Fibroblast of peridontal ligament (primary cell): ENCODE measurements around the gene PIGM.
"Not testable (repeated sequence)": the region's sequence is repeated elsewhere in the genome, so short reads cannot be mapped to it uniquely, and the experiment has no call there.

Experiments used
- DNase-seq: peaks from one replicate; pipeline ENCODE4 v3.0.0-alpha.2; 2010; ENCODE audit errors: extremely low read depth

PIGM gene

DNA sequence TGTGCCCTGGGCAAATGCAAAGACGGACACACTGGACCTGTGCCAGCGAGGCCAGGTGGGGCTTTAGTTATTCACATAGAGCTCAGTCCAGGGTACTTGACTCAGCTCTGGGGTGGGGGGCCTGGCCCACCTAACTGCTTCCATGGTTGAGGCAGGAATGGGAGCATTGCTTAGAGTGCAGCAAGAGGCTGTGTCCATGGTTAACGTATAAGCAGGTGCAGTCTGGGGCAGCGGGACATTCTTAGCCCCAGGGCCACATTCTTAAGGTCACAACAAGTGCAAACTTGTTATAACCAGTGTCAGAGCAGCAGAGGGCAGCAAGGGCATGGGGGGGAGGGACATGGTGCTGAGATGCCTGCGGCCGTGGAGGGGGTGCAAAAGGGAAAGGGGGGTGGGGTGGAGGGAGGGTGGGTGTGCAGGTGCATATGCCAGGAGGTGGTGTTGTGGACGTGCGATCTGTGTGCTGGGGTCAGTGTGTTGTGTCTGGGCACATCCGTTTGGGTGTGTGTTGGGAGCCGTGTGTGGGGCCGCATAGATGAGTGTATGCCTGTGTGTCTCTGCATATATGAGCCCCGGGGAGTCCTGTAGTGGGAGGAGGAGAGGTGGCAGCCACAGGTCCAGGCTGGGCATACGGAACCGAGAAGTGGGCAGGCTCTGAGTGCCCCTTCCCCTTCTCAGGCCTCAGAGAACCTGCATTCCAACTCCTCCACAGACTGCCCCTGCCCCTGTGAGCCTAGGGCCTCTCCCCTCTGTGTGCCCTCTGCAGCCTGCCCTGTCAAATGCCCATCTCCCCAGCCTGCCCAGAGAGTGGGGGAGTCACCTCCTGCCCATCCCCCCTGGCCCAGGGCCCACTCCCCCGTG, 29.8 kb upstream of the PIGM start:
- no peak for DNase-seq

DNA sequence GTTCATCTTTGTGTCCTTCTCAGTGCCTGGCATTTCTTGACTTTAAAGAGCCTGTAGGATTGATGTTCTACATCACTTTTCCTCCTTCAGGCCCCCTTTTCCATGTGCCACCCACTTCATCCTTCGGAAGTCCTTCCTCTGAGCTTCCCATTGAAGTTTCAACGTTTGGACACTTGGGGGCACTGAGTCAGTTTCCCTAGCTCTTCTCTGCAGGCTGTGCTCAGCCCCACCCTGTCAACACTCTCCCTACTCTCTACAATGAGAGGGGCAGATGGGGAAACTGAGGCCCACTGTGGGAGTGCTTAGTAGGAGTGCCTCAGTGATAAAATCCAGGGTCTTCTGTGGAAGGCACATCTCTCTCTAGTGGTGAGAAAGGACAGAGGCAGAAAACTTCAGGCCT, 26.3 kb upstream of the PIGM start:
- peak; percentile 10 for DNase-seq

DNA sequence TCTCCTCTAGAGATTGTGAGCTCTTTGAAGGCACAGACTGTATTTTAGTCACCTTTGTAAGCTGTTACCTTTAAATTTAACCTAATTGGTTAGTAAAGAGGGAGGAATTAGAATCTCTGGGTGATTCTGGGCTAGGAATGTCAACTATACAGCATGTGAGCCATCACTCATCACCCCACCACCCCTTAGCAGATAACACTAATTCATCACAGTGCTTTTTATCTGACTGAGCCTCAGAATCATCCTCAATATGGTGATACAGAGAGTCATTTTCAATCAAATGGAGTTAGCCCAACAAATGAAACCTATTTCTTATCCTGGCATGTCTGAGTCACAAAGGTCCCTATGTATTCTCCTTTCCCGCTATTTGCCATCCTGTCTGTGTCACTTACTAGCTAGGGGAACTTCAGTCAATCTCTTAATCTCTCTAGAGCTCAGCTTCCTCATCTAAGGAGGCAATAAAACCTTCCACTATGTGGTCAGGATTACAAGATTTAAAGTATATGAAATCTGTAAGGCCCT, 24.9 kb upstream of the PIGM start:
- DNase-seq = no peak

DNA sequence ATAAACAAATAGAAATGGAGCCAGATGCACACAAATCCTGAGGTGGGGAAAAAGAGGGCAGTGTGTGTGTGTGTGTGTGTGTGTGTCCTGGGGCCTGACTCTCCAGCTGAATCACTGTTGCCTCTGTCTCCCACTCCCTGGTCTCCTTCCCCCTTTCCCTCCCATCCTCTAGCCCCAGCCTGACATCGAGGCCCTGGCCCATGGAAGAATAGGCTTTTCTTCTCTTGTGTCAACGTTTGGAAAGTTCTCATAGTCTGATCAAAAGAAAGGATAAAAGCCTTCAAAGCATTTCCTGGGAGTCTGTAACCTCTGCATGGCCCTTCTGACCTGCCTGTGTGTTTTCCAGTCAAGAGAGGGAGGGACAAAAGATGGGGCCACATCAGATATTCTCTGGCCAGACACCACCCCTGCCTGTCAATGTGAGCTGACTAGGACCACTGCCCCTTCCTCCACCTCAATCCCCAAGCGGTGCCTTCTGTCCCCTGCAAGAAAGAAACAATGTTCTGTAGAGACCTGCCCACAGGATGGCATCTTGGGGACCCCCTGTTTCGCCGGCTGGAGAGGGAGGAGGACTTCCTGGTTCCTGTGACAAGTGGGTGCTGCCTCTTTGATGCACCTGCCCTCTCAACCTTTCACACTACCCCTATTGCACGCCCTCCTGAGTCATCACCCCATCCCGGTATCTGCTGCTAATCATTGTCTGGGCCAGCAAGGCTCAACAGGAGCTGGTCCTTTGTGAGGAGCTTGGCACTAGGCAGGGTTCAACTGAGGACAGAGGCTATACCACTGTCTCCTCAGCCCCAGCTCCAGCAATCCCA, 22.0 kb upstream of the PIGM start:
- DNase-seq = no peak

DNA sequence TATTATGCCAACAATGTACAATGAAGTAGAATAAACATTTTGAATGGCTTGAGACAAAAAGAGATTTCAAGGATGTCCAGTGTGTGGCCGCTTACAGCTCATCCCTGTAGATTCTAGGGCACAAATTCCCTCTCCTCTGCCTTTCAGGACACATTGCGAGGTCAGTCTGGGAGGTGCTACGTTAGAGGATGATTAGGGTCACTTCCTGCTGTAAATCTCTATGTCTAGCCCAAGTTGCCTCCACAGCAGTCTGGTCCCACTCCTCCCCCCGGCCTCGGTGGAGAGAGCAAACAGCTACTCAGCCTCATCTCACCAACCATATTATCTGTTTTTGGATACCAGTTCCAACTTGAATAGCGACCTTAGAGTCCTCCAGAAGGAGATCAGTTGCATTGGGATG, 21.1 kb upstream of the PIGM start:
- DNase-seq = no peak

DNA sequence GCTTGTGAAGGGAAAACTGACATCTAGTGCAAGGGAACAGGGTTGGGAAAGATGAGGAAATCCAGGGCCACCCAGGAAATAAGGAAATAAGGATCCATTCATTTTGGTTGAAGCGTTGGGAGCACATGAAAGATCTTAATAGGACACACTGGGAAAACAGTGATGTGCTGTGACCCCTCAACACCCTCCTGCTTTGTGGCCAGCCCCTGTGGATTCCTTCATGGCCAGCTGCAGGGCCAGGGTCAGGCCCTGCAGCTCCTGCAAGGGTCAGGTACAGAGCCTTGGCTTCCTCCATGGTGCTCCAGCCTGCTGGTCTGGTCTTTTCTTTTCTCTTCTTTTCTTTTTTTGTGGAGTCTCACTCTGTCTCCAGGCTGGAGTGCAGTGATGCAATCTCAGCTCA, 18.8 kb upstream of the PIGM start:
- no peak for DNase-seq

DNA sequence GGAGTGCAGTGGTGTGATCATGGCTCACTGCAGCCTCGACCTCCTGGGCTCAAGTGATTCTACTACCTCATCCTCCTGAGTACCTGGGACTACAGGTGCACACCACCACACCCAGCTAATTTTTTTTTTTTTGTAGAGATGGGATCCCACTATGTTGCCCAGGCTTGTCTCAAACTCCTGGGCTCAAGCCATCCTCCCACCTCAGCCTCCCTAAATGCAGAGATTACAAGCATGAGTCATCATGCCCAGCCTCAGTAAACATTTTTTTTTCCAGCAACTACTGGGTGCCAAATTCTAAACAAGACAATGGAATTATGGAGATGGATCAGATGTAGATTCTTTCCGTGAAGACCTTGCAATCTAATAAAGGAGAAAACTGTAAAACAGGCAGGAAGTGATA, 18.4 kb upstream of the PIGM start:
- DNase-seq = not testable (repeated sequence)

DNA sequence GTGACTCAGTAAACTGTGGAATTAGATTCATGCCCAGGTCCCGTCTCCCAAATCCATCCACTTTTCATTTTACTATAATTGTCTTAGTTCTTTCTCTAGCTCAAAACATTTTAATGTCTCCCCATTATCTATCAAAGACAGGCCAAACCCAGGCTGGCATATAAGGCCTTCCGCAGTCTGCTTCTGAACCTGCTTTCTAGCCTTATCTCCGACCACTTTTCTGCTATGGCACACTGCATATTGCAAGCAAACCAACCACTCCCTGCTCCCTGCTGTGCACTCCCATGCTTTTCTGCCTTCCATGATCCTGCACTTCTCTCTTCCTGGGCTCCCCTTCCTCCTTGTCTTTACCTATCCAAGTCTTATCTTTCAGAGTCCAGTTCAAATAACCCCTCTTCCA, 17.3 kb upstream of the PIGM start:
- DNase-seq = no peak

DNA sequence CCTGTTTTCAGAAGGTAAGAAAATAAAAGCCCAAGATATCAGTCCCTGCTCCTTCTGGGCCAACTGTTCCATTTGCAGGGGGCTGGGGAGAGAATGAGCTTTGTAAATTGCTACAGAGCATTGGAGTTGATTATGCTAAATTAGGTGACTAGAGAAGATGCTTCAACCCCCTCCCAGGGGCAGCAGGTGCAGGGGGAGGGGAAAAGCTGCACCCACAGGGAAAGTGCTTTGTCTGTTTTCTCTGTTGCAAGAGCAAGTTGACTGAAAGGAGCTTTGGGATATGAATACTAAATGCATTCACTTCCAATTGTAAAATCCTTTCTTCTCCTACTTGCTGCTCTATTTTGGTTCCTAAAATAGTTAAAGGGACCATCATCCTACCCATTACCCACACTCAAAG, 16.5 kb upstream of the PIGM start:
- no peak for DNase-seq

DNA sequence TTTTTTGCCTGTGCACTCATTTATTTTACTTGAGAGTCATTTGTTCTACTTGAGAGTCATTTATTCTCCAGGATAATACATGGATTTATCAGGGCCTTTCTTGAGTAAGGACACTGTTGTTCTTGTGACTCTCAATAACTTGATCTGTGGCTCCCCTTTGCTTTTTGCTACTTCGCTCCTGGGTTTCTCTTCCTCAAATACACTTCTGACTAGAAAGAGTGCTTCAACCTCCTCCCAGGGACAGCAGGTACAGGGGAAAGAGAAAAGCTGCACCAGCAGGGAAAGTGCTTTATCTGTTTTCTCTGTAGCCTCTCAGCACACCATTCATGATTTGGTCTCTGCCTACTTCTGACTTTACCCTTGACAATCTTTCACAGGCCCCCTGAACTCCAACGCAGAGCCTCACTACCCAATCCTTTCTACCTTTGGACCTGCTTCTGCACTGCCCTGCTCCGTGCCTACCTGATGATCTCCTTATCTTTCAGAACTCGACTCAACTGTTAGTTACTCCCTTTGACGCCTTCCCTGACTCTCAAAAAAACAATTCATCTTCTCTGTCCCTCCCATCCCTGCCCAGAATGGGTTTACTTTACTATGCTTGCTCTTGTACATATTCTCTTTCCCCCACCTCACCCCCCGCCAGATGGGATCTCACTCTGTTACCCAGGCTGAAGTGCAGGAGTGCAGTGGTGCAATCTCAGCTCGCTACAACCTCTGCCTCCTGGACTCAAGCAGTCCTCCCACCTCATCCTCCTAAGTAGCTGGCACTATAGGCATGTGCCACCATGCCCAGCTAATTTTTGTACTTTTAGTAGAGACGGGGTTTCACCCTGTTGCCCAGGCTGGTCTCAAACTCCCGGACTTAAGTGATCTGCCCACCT, 15.6 kb upstream of the PIGM start:
- DNase-seq = no peak

DNA sequence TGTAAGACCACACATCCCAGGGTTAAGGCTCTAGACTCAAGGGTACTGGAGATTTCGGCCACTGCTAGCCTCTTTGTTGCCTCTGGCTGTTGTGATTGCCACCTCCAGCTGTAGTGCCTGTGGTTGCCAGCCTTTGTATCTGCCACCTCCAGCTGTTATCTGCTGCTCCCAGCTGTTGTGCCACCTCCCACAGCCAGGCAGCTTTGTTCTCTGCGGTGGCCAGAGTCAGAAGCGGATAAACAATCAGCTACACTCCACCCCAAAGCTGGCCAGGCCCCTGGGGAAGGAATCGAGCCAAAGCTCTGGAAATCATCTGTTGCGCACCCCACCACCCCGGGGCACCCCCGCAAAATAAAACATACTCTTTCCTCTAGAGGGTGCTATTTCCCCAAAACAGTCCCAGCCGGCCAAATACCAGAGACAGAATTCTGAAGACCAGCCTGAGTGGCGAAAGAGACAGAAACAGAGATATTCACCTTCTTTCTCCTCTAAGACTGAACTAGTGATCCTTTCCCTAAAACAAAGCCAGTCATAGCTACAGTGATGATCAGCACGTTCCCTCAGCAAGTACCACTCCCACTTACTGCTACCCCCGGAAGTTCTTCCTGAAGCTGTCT, 14.8 kb upstream of the PIGM start:
- DNase-seq = peak; percentile 49

DNA sequence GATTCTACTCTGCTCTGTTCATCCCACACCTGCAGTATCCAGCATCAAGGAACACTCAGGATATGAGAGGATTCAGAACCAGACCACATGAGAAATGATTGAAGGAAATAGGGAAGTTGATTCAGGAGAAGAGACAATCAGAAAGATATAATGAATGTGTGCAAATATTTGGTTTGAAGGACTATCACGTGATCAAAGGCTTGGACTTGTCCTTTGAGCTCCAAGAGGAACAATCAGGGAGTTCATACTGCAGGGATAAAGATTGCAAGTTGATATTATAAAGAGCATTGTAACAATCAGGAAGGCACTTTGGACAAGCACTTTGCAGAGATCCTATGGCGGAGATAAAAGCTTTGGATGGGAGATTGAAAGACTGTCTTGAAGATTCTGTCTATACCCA, 13.9 kb upstream of the PIGM start:
- no peak for DNase-seq

DNA sequence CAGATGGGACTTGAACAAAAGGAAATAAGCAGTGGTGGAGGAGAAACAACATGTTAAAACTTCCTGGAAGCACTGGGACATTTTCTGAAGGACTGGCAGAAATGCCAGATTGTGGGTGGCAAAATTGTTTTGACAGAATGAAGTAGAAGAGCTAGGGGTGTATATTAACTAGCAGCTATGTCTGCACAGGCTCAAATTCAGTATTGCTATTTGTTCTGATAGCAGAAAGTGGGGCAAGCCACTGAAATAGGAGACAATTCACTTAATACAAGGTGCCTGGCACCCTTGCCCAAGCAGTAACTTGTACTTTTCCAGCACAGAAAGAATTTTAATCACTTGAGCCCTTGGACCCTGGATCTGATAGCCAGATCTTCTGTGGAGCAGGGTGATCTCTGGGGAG, 11.8 kb upstream of the PIGM start:
- DNase-seq = no peak

DNA sequence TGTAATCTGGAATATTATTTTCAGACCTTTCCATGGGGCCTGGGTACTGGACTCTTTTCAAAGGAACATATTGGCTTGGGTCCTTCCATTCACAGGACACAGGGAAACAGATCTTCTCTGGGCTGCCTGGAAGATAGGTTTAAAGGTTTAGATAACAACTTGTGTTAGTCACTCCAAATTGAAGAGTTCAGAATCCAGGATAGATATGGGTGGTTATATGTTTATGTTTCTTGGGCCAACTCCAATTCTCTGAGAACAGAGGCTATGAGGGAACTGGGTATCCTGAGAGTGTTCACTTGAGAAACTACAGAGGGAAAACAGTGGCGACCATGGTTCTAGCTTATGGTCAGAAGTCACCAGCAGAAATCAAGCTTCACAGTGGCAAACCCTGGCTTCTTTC, 8.7 kb upstream of the PIGM start:
- no peak for DNase-seq

DNA sequence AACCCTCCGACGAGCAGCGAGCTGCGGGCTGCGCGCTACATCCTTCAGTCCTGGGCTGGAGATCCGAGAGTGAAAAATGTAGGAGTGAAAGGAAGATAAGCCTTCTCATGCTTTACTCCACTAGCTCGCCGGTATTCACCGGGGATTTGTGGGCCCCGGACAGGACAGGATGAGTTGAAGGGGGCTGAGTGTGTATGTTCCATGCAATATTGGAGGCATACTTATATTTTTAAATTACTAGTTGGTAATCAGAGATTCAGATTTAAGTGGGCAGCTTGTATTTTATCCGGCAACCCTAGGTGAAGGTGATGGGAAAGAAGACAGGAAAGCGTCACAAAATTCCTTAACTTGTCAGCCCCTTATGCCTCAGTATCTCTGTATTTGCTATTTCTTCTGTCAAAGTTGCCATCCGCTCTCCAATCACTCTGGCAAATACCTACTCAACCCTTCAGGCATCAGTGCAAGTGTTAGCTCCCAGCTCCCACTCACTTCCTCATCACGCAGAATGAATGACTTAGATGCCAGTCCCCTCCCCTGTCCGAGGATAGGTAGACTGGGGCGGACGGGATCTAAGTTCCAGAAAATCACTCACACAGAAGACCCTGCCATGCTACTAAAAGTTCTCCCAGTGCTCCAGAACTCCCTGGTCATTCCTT, 503 bp upstream of the PIGM start:
- no peak for DNase-seq

DNA sequence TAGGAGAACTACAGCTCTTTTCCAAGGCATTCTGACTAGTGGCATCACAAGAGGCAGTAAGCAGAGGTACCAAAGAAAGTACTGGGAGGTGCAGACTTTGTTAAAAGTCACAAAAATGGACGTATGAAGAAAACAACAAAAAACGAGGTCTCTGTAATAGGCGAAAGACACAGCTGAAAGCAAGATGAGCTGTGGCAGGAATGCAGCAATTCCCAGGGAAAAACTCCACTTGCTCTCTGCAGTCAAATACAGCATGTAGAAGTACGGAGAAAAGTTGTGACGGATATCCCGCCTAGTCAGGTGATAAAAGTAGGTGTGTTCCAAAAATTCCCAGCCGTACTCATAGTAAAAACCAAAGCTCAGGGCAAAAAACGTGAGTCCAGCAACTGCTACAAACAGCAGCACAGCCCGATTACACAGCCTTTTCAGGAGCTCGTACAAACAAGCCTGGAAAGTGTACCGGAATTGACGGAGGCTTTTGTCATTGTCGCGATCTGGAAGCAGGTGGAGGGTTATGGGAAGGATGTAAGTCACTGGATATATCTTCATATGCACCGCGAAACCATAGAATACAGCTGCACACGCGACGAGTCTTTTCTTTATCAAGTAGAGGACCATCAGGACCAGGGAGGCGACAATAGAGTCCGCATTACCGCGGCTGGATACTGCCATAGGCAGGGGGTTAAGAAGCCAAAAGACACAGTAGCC, 979 bp downstream of the PIGM start:
- DNase-seq = no peak

DNA sequence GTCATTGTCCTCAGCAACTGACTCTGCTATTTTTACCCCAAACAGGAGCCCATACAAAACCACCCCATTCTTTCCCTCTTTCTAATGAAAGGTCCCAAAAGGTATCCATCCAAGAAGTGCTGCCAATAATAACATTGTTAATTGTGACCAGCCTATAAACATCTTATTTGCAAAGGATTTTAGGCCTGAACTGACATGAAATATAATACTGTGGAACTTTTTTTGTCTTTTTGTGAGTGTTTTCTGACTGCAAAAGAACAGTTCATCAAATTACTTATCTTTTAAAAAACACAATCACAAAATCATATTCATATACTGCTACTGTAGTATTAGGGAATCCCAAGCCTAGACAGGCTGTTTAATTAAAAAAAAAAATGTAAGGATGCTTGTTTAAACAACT, 3.4 kb downstream of the PIGM start:
- no peak for DNase-seq

DNA sequence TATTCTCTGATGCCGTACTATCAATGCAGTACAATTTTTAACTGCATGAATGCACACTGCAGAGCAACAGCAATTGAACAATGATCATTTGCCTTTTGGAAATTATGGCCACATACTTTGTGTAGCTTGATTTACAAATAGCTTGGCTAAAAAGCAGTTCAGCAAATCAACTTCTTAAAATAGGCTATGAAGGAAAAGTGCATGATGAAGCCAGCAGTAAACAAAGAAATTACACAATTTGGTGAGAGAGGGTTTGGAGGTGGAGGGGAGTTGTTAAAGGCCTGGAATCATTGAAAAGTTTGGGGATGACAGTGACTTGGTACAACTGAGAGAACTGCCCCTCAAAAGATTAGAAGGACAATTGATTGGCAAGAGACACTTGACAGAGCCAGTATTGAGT, 6.5 kb downstream of the PIGM start:
- DNase-seq = no peak

DNA sequence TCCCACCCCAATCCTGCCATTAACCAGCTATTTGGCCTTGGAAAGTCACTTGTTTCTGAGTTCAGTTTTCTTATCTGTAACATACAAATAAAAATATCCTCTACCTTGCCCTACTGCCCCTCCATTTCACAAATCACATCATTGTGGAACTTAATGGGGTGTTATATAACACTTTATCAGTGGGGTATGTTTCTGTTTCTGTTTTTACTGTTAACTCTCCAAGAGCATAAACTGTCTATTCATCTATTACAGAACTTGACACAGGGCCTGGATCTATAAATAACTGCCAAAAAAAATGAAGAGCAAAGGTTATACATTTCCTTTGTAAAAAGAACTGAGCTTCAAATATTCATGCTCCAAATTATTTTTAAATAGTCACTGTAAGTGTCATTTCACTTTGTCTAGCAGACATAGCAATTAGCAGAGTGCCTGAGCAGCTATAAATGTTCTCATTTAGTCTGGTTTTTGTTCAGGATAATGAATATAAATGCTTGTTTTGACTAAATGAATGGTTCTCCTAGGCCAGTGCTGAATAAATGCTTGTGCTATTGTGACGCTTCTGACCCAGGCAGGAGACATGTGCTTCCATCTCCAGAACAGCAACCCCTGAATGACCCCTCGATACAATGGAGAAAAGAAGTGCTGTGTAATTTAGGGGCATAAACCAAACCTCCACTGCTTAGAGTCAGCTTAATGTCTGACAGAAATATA, 7.4 kb downstream of the PIGM start:
- no peak for DNase-seq
